HG02642 (cell line): ENCODE measurements around the gene GIMAP6.
"Not testable (repeated sequence)": the region's sequence is repeated elsewhere in the genome, so short reads cannot be mapped to it uniquely, and the experiment has no call there.

Experiments
- ATAC-seq: cut with Tn5 transposase; IDR thresholded peaks from one replicate; pipeline ENCODE4 v1.9.1; 2021; ENCODE audit warnings: mild to moderate bottlenecking; ENCODE audit not compliant: unreplicated experiment, poor library complexity

GIMAP6 gene

GRCh38 chr7:150587551-150587950, 44.6 kb downstream of the GIMAP6 start:
- no peak for ATAC-seq

- ATAC-seq = no peak
These were observed 45.4 kb downstream of the GIMAP6 start for GRCh38 chr7:150586785-150587152.

GRCh38 chr7:150586068-150586784, 46.0 kb downstream of the GIMAP6 start:
- no peak for ATAC-seq

- no peak for ATAC-seq
These were observed 47.0 kb downstream of the GIMAP6 start for GRCh38 chr7:150585199-150585598.

GRCh38 chr7:150580638-150581394, 51.4 kb downstream of the GIMAP6 start:
- ATAC-seq = no peak

GRCh38 chr7:150579979-150580637, 52.1 kb downstream of the GIMAP6 start:
- not testable (repeated sequence) for ATAC-seq
